Calu3 (cell line): ENCODE results near the gene LLPH. TPM values are rescaled to one million over a fixed set of nuclear protein-coding genes. Genes with fewer than 3 reads are reported as not detected.

Experiments
- BruUV-seq: library from RNA; stranded (reverse); fragments of 400-500 nt; replicated peaks from 2 replicates; lab custom pipeline; 2021; lab: Mats Ljungman, UMichigan
- CTCF ChIA-PET: fragments of 300-600 bp; sonication (Branson Sonifier 250); formaldehyde crosslinking; loops from one replicate; lab custom pipeline; 2022; ENCODE audit warnings: antibody characterized with exemption; lab: Charles Lee
- DNase-seq: peaks from one replicate; pipeline ENCODE4 v3.0.0; 2022
- H3K27ac Mint-ChIP-seq: one replicate; pipeline ENCODE4 v1.8.0; 2022; ENCODE audit warnings: mixed read lengths; ENCODE audit not compliant: unreplicated experiment
- H3K27me3 Mint-ChIP-seq: one replicate; pipeline ENCODE4 v1.8.0; 2022; ENCODE audit warnings: mixed read lengths; ENCODE audit not compliant: unreplicated experiment
- H3K36me3 Mint-ChIP-seq: one replicate; pipeline ENCODE4 v1.8.0; 2022; ENCODE audit warnings: mild to moderate bottlenecking, moderate library complexity, mixed read lengths; ENCODE audit not compliant: insufficient read depth, unreplicated experiment
- H3K4me1 Mint-ChIP-seq: one replicate; pipeline ENCODE4 v1.8.0; 2022; ENCODE audit warnings: mild to moderate bottlenecking, low read depth, mixed read lengths; ENCODE audit not compliant: unreplicated experiment
- H3K4me3 Mint-ChIP-seq: one replicate; pipeline ENCODE4 v1.8.0; 2022; ENCODE audit warnings: mild to moderate bottlenecking, low read depth, moderate library complexity, mixed read lengths; ENCODE audit not compliant: unreplicated experiment
- H3K9me3 Mint-ChIP-seq: one replicate; pipeline ENCODE4 v1.8.0; 2022; ENCODE audit warnings: low read depth, mixed read lengths; ENCODE audit not compliant: unreplicated experiment
- CTCF ChIP-seq: fragments of 200-600 bp; IDR thresholded peaks from one replicate; pipeline ENCODE4 v1.8.0; 2022; ENCODE audit warnings: antibody characterized with exemption; ENCODE audit not compliant: unreplicated experiment
- intact Hi-C: fragments of 100-400 bp; cut with micrococcal nuclease; formaldehyde crosslinking; loops from one replicate; pipeline ENCODE4 v1.10.0; 2022; ENCODE audit not compliant: unreplicated experiment
- total RNA-seq: library from RNA; stranded (reverse); gene quantifications from 2 replicates; pipeline ENCODE4 v1.2.3, GENCODE V29; 2022

The LLPH gene
- total RNA-seq, 1 experiment from 2014 or later, result 46.6 TPM

- no peaks in the 10 kb centered on the region for H3K9me3 Mint-ChIP-seq
- H3K4me3 Mint-ChIP-seq, result no peak overlapping the region
- H3K27ac Mint-ChIP-seq, result no peak overlapping the region
- DNase-seq, result no peak
- no TSS peak for BruUV-seq
- H3K36me3 Mint-ChIP-seq, result no peaks in the 10 kb centered on the region
- H3K4me1 Mint-ChIP-seq, result no peaks in the 10 kb centered on the region
- intact Hi-C loops, result loop anchor here (5.0 to 10.0 kb wide), 3 partner anchors 98 to 390 kb away; no protein-coding TSS in a partner anchor
- CTCF ChIA-PET, result interaction anchor here (1.0 kb wide), 1 partner anchor 20 kb away, joined by 3 read pairs; no protein-coding TSS in a partner anchor
- H3K27me3 Mint-ChIP-seq, result no peaks in the 10 kb centered on the region
- no peak for TF ChIP-seq CTCF
Measured at GRCh38 chr12:66085213-66085612, 45.3 kb downstream of the LLPH start.

GRCh38 chr12:66083766-66084165 is 46.8 kb downstream of the LLPH start:
- Mint-ChIP-seq H3K4me3 (no peak overlapping the region), H3K27me3 (no peaks in the 10 kb centered on the region), H3K4me1 (no peaks in the 10 kb centered on the region), H3K36me3 (no peaks in the 10 kb centered on the region), H3K27ac (no peak overlapping the region), H3K9me3 (no peaks in the 10 kb centered on the region)
- BruUV-seq, result no TSS peak
- no peak for TF ChIP-seq CTCF
- intact Hi-C loops, result loop anchor here (10.0 kb wide), 2 partner anchors 189 to 389 kb away; no protein-coding TSS in a partner anchor
- DNase-seq, result no peak
- CTCF ChIA-PET, result no interaction called here

- Mint-ChIP-seq H3K9me3 (no peaks in the 10 kb centered on the region), H3K27ac (no peak overlapping the region), H3K4me3 (no peak overlapping the region), H3K4me1 (no peaks in the 10 kb centered on the region), H3K36me3 (no peaks in the 10 kb centered on the region), H3K27me3 (no peaks in the 10 kb centered on the region)
- no TSS peak for BruUV-seq
- TF ChIP-seq CTCF, result no peak
- intact Hi-C loops, result loop anchor here (10.0 kb wide), 2 partner anchors 188 to 388 kb away; no protein-coding TSS in a partner anchor
- CTCF ChIA-PET, result no interaction called here
- DNase-seq, result no peak
Measured at GRCh38 chr12:66082744-66083143, 47.8 kb downstream of the LLPH start.

GRCh38 chr12:66080791-66081190 is 49.8 kb downstream of the LLPH start:
- Mint-ChIP-seq H3K4me3 (no peak overlapping the region), H3K4me1 (no peaks in the 10 kb centered on the region), H3K27ac (no peak overlapping the region), H3K36me3 (no peaks in the 10 kb centered on the region), H3K9me3 (no peaks in the 10 kb centered on the region), H3K27me3 (no peaks in the 10 kb centered on the region)
- no peak for TF ChIP-seq CTCF
- no TSS peak for BruUV-seq
- intact Hi-C loops, result loop anchor here (10.0 kb wide), 2 partner anchors 186 to 386 kb away; no protein-coding TSS in a partner anchor
- CTCF ChIA-PET, result interaction anchor here (0.9 kb wide), 1 partner anchor 9 kb away, joined by 3 read pairs; no protein-coding TSS in a partner anchor
- DNase-seq, result no peak
